Smooth muscle cell (in vitro differentiated cells): Measurements from ENCODE around the gene CPNE2. TPM values are rescaled to one million over a fixed set of nuclear protein-coding genes. Genes with fewer than 3 reads are reported as not detected.

ENCODE experiments used
- DNase-seq: peaks from one replicate; lab custom pipeline; 2025; ENCODE audit not compliant: unreplicated experiment; lab: John Stamatoyannopoulos, UW
- H2AFZ ChIP-seq: fragments of 200-600 bp; sonication (generic); 2 replicates; pipeline ENCODE4 v1.6.0; 2016; ENCODE audit warnings: antibody characterized with exemption, low read depth, mild to moderate bottlenecking
- H3F3A ChIP-seq: fragments of 200-600 bp; sonication (generic); 2 replicates; pipeline ENCODE4 v1.6.0; 2017; ENCODE audit warnings: antibody characterized with exemption, low read depth
- H3K27ac ChIP-seq: fragments of 200-600 bp; sonication (generic); 2 replicates; pipeline ENCODE4 v1.5.1; 2016; ENCODE audit warnings: low read depth, mild to moderate bottlenecking
- H3K27me3 ChIP-seq: fragments of 200-600 bp; sonication (generic); 2 replicates; pipeline ENCODE4 v1.6.1; 2016; ENCODE audit warnings: low read depth, mild to moderate bottlenecking
- H3K36me3 ChIP-seq: fragments of 200-600 bp; sonication (generic); 2 replicates; pipeline ENCODE4 v1.5.1; 2016; ENCODE audit warnings: low read depth
- H3K4me1 ChIP-seq: fragments of 200-600 bp; sonication (generic); 2 replicates; pipeline ENCODE4 v1.5.1; 2016; ENCODE audit warnings: low read depth
- H3K4me2 ChIP-seq: fragments of 200-600 bp; sonication (generic); 2 replicates; pipeline ENCODE4 v1.6.0; 2016; ENCODE audit warnings: mild to moderate bottlenecking
- H3K4me3 ChIP-seq: fragments of 200-600 bp; sonication (generic); 2 replicates; pipeline ENCODE4 v1.5.1; 2016; ENCODE audit warnings: mild to moderate bottlenecking
- H3K79me2 ChIP-seq: fragments of 200-600 bp; sonication (generic); 2 replicates; pipeline ENCODE4 v1.6.0; 2016; ENCODE audit warnings: low read depth, mild to moderate bottlenecking
- H3K9ac ChIP-seq: fragments of 200-600 bp; sonication (generic); 2 replicates; pipeline ENCODE4 v1.6.0; 2016; ENCODE audit warnings: low read depth
- H3K9me3 ChIP-seq: fragments of 200-600 bp; sonication (generic); replicated peaks from 2 replicates; pipeline ENCODE4 v1.5.1; 2016; ENCODE audit warnings: low read depth
- H4K20me1 ChIP-seq: fragments of 200-600 bp; sonication (generic); 2 replicates; pipeline ENCODE4 v1.6.0; 2016; ENCODE audit warnings: low read depth
- CTCF ChIP-seq: fragments of 200-600 bp; sonication (generic); IDR thresholded peaks from 2 replicates; pipeline ENCODE4 v1.5.1; 2017; ENCODE audit warnings: borderline replicate concordance, mild to moderate bottlenecking, antibody characterized with exemption; ENCODE audit not compliant: insufficient read depth, poor library complexity, severe bottlenecking
- WGBS: methylation state at CpG from one replicate; pipeline ENCODE4 v1.1.7; 2016; ENCODE audit warnings: low lambda C conversion rate; 5-methylcytosine and 5-hydroxymethylcytosine counted together
- polyA plus RNA-seq: library from polyadenylated mRNA; unstranded; fragments of >200 nt; fragmentation: Nextera tagmentation; extraction: Ambion mirVana; gene quantifications from 2 replicates; pipeline ENCODE4 v1.2.1, GENCODE V29; 2016
- total RNA-seq: library from RNA; depleted of rRNA; stranded (reverse); fragments of >200 nt; gene quantifications from 2 replicates; pipeline ENCODE4 v1.2.3, GENCODE V29; 2014

The CPNE2 gene
- total and polyA plus RNA-seq, 2 experiments from 2014 or later = 18.2 to 19.8 TPM

GRCh38 chr16:57145046-57146021 lies 53.0 kb downstream of the CPNE2 start:
- Histone ChIP-seq H2AFZ (no peak overlapping the region), H3K27me3 (no peaks in the 10 kb centered on the region), H3K9ac (no peak overlapping the region), H4K20me1 (no peaks in the 10 kb centered on the region), H3K4me3 (no peak overlapping the region), H3K36me3 (no peaks in the 10 kb centered on the region), H3K27ac (no peak overlapping the region), H3K9me3 (no peaks in the 10 kb centered on the region), H3K4me1 (peaks cover 7% of the 10 kb centered on the region), H3F3A (no peaks in the 10 kb centered on the region), H3K4me2 (no peak overlapping the region), H3K79me2 (no peaks in the 10 kb centered on the region)
- TF ChIP-seq CTCF = no peak
- WGBS = 88% methylated on average over 14 of the region's 14 CpGs
- no peak for DNase-seq

- no peaks in the 10 kb centered on the region for H3F3A ChIP-seq
- no peak overlapping the region for H3K9ac ChIP-seq
- WGBS = 94% methylated on average over 24 of the region's 24 CpGs
- TF ChIP-seq CTCF = no peak
- H3K27me3 ChIP-seq = no peaks in the 10 kb centered on the region
- no peak for DNase-seq
- H3K4me2 ChIP-seq = no peak overlapping the region
- no peak overlapping the region for H3K4me3 ChIP-seq
- no peak overlapping the region for H3K27ac ChIP-seq
- no peaks in the 10 kb centered on the region for H3K36me3 ChIP-seq
- no peaks in the 10 kb centered on the region for H3K9me3 ChIP-seq
- peaks cover 7% of the 10 kb centered on the region for H3K4me1 ChIP-seq
- H3K79me2 ChIP-seq = no peaks in the 10 kb centered on the region
- H4K20me1 ChIP-seq = no peaks in the 10 kb centered on the region
- no peak overlapping the region for H2AFZ ChIP-seq
Measured at GRCh38 chr16:57146040-57146647, 53.8 kb downstream of the CPNE2 start.

- DNase-seq = no peak
- no peak overlapping the region for H3K4me2 ChIP-seq
- no peaks in the 10 kb centered on the region for H3K36me3 ChIP-seq
- no peaks in the 10 kb centered on the region for H3K79me2 ChIP-seq
- 97% methylated on average over 5 of the region's 5 CpGs for WGBS
- no peaks in the 10 kb centered on the region for H4K20me1 ChIP-seq
- no peak overlapping the region for H2AFZ ChIP-seq
- H3K4me1 ChIP-seq = peaks cover 7% of the 10 kb centered on the region
- H3K27me3 ChIP-seq = no peaks in the 10 kb centered on the region
- H3K9ac ChIP-seq = no peak overlapping the region
- no peaks in the 10 kb centered on the region for H3F3A ChIP-seq
- H3K4me3 ChIP-seq = no peak overlapping the region
- TF ChIP-seq CTCF = no peak
- H3K27ac ChIP-seq = no peak overlapping the region
- no peaks in the 10 kb centered on the region for H3K9me3 ChIP-seq
Measured at GRCh38 chr16:57146735-57147134, 54.4 kb downstream of the CPNE2 start.
